H1 (cell line): ENCODE results near the gene CHRNA10. TPM values are rescaled to one million over a fixed set of nuclear protein-coding genes. Genes with fewer than 3 reads are reported as not detected.

ENCODE experiments used
- CHD1 ChIP-seq: IDR thresholded peaks from 2 replicates; pipeline ENCODE4 v1.6.1; 2012; ENCODE audit warnings: low read depth, low read length, improper control_type of control experiment
- EP300 ChIP-seq, 2 experiments: IDR thresholded peaks; 1 replicate in 1 of 2; 2 replicates in 1 of 2; pipeline ENCODE4 v1.6.1; 2011 to 2012; ENCODE audit warnings: low read depth in 2 of 2, low read length in 2 of 2, mild to moderate bottlenecking in 2 of 2, borderline replicate concordance in 1 of 2, inconsistent platforms in 1 of 2, moderate library complexity in 1 of 2
- KDM1A ChIP-seq: fragments of 200-600, 300-600 bp; sonication (generic); IDR thresholded peaks from 2 replicates; pipeline ENCODE4 v1.7.1; 2016; ENCODE audit warnings: mild to moderate bottlenecking, low read length, borderline replicate concordance
- polyA plus RNA-seq, 7 experiments: library from polyadenylated mRNA; depleted of rRNA in 3 of 7; stranded (reverse) in 5 of 7; unstranded in 2 of 7; fragments of >200 nt in 5 of 7; fragments of 200-250 nt in 2 of 7; gene quantifications; 1 replicate in 5 of 7; 2 replicates in 1 of 7; 4 replicates in 1 of 7; pipeline versions ENCODE4 v1.2.1 to v1.2.3, GENCODE V29; 2011 to 2013; ENCODE audit warnings: missing spikeins in 2 of 7, mixed read lengths in 2 of 7
- total RNA-seq: library from RNA; stranded (reverse); fragmentation: NEBNext Ultra II Directional; extraction: Animal tissue kit (Norgen Biotek cat#: 25700); gene quantifications from 2 replicates; pipeline ENCODE4 v1.2.1, GENCODE V29; 2021

Gene CHRNA10
- total and polyA plus RNA-seq, 2 of the 8 experiments (the other 6 are each of a cell fraction or from before 2014, with no cell fraction given): 0.68 to 1.3 TPM

- TF ChIP-seq KDM1A (no peak), EP300 (IDR thresholded peaks at IDR 0.05; ENCODE audit: borderline replicate concordance in 1 of 2, low read depth in 2 of 2, low read length in 2 of 2) (no peak), CHD1 (no peak)
- TF ChIP-seq, all 59 proteins: peak for 0
Measured at GRCh38 chr11:3631331-3631730, 39.9 kb downstream of the CHRNA10 start (continued).
